ENCODE results near the gene TP53RK.

DNA sequence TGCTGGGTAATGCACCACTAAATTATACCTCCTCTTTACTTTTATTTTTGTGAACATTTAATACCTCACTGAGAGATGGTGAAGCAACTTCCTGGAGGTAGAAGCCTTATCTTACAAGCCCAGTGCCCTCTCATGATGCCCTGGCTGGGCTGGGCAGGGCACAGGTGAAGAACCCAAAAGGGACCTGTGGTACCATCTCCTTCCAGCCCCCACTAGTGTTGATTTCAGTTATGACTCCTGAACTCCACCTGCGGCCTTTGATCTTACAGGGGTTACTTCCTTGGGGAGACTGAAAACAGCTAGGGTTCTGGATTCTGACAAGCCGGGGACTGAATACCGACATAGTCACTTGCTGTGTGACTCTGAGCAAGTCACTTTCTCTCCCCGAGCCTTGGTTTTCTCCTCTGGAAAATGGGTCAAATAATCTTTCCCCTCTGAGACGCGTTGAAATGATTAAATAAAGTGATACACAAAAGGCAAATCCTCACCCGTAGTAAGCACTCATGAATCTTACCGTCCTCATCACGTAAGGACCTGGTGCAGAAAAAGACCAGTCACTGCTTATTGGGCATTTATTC lies 39.2 kb downstream of the TP53RK start:
- TF ChIP-seq, protein P1, sequence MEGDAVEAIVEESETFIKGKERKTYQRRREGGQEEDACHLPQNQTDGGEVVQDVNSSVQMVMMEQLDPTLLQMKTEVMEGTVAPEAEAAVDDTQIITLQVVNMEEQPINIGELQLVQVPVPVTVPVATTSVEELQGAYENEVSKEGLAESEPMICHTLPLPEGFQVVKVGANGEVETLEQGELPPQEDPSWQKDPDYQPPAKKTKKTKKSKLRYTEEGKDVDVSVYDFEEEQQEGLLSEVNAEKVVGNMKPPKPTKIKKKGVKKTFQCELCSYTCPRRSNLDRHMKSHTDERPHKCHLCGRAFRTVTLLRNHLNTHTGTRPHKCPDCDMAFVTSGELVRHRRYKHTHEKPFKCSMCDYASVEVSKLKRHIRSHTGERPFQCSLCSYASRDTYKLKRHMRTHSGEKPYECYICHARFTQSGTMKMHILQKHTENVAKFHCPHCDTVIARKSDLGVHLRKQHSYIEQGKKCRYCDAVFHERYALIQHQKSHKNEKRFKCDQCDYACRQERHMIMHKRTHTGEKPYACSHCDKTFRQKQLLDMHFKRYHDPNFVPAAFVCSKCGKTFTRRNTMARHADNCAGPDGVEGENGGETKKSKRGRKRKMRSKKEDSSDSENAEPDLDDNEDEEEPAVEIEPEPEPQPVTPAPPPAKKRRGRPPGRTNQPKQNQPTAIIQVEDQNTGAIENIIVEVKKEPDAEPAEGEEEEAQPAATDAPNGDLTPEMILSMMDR (IDR thresholded peaks at IDR 0.05) = no peak
- no peak for TF ChIP-seq POLR2A (IDR thresholded peaks at IDR 0.05)
